Ovary (tissue), 9 donors: Measurements from ENCODE around the gene PARD3. TPM values are rescaled to one million over a fixed set of nuclear protein-coding genes. Genes with fewer than 3 reads are reported as not detected.

Experiments
- DNase-seq, 5 donors: peaks; one replicate each; pipeline ENCODE4 v3.0.0-alpha.2; 2019 to 2020
- H3K27ac ChIP-seq, 2 donors: fragments of 200-600 bp; one replicate each; pipeline versions ENCODE4 v1.5.1 to v1.8.0; 2019 to 2022
- H3K27me3 ChIP-seq: fragments of 200-600 bp; one replicate; pipeline ENCODE4 v1.8.0; 2022
- H3K36me3 ChIP-seq: fragments of 200-600 bp; sonication (generic); one replicate; pipeline ENCODE4 v1.5.1; 2019
- H3K4me1 ChIP-seq: one replicate; pipeline ENCODE4 v1.8.1; 2013; ENCODE audit warnings: mild to moderate bottlenecking, moderate library complexity; ENCODE audit not compliant: insufficient read depth
- H3K4me3 ChIP-seq: fragments of 200-600 bp; sonication (generic); one replicate; pipeline ENCODE4 v1.5.1; 2017
- H3K9me3 ChIP-seq, 2 donors: fragments of 200-600 bp in 1 of 2; sonication (generic) in 1 of 2; one replicate each; pipeline versions ENCODE4 v1.5.1 to v1.8.1; 2013 to 2019; ENCODE audit warnings: mild to moderate bottlenecking in 1 of 2, moderate library complexity in 1 of 2
- EP300 ChIP-seq: sonication (generic); formaldehyde crosslinking; IDR thresholded peaks from one replicate; pipeline ENCODE4 v1.6.1; 2017; ENCODE audit warnings: antibody characterized with exemption
- POLR2A ChIP-seq: fragments of 450-650 bp; IDR thresholded peaks from one replicate; pipeline ENCODE4 v1.6.1; 2017; ENCODE audit warnings: antibody characterized with exemption, mild to moderate bottlenecking, moderate library complexity
- WGBS, 3 donors: extraction: QIAGEN DNeasy Blood & Tissue Kit in 1 of 3; methylation state at CpG; one replicate each; pipeline versions ENCODE4 v1.1.5 to v1.1.7; 2013 to 2017; 5-methylcytosine and 5-hydroxymethylcytosine counted together
- intact Hi-C, 4 donors: fragments of 100-400 bp; cut with DNase I; formaldehyde crosslinking; loops; one replicate each; pipeline versions ENCODE4 v1.11.0 to v1.15.1; 2022 to 2023
- polyA plus RNA-seq, 2 donors: library from polyadenylated mRNA; stranded (reverse); fragments of 200-250 nt in 1 of 2; fragments of 350-450 nt in 1 of 2; fragmentation: Illumina TruSeq in 1 of 2; extraction: RNeasy Lipid Tissue Mini Kit (QIAGEN cat#74804) in 1 of 2; gene quantifications; one replicate each; pipeline ENCODE4 v1.2.3, GENCODE V29; 2013 to 2014
- total RNA-seq, 7 donors: library from RNA; depleted of rRNA in 2 of 7; stranded (reverse); fragments of >200 nt in 2 of 7; fragmentation: NEBNext Ultra II Directional in 3 of 7; extraction: Animal tissue kit (Norgen Biotek cat#: 25700) in 3 of 7; gene quantifications; one replicate each; pipeline versions ENCODE4 v1.1.0 to v1.2.4, GENCODE V29; 2016 to 2023
- TF ChIP-seq, protein P1 (sequence below), 3 donors: fragments of 450-650 bp in 2 of 3; fragments of 200-600 bp in 1 of 3; IDR thresholded peaks; one replicate each; pipeline versions ENCODE4 v1.5.1 to v1.8.0; 2016 to 2022; ENCODE audit warnings: antibody characterized with exemption in 3 of 3, mild to moderate bottlenecking in 1 of 3
- donor health status: DM: no; HTN: no; CAD: no; lungs with moderate emphysema.
- donor health status: DM: no; HTN: no; CAD: no.
- donor health status: Bipolar disorder and iron deficiency.
- donor health status: DM: yes; HTN: yes; CAD: no.
- donor health status: DM: no; HTN: no; CAD: no.
- donor health status: DM: yes; HTN: yes; CAD: no.

Gene PARD3
- total and polyA plus RNA-seq, 9 donors: 31.8 to 92.3 (median 67.1) TPM

DNA sequence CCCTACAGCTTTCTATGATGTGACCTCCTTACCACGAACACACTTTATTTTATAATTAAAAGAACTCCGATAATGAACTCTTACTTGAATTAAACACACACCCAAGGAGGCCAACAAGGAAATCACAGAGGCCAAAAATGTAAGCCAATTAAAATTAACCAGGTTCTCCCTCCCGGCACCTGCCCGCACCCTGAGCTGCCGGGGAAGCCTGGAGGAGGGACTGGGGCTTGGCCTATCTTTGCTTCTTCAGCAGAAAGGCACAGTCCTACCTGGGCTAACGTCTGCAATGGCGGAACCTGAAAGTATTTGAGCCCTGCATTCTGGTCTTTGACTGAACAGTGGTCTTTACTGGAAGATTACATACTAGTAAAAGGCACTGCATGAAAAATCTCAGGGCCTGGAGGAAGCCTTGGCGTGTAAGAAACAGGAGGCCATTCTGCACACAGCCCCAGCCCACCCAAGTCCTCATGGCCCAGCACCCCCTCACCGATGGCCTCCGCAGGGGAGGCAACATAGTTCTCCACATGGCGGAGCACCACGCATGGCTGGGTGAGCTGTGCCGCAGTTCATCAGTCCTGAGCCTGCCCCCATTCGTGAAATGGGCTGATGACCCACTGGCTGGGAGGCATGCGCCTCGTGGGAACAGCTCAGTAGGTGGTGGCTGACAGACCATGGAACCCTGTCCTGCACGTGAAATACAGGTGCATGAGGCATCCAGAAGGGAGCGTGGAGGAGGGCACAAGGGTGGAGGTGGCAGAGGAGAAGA is 173.8 kb downstream of the PARD3 start:
- Histone ChIP-seq H3K4me1 (peaks cover 2% of the 10 kb centered on the region), H3K9me3 (no peaks in the 10 kb centered on the region)
- intact Hi-C loops: loop anchor here in 1 of 4 donors (5.0 kb wide), 1 partner anchor 1444 kb away; no protein-coding TSS in a partner anchor

DNA sequence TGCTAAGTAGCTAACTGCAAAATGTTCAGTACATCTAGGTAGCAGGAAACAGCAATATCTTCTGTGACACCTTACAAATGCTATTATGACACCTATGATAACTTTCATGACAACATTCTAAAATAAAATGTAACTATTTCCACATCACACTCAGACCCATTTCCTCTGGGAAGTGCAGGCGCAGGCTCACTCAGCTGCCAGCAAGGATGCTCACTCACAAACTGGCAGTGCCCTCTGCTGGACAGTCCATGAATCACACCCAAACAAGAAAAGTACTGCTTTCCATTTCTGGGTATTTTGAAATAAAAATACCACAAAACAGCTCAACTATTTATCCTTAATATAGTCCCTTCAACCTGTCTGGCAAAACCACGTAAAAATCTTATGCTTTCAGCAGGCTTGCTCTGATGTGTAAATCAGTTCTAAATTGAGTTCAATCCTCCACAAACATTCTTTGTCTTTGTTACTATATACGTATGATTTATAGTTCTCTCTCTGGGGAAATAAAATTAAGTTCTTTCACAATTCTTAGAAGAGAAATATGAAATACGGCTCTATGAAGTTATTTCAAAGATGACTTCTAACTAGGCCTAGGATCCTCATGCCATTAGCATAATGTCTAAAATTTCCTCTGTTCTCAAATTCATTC is 176.6 kb downstream of the PARD3 start:
- 22 to 27% (median 24%) methylated on average over 4 of the region's 4 CpGs for WGBS, 3 donors
- intact Hi-C loops: loop anchor here in 3 of 4 donors (5.0 to 10.0 kb wide), 3 partner anchors 1306 to 1444 kb away; partner anchors contain the start of gene NRP1 (in 2 of the 3)
- peak; percentile 84 to 95 (median 86) for DNase-seq
- Histone ChIP-seq H3K4me3 (no peak overlapping the region), H3K36me3 (no peaks in the 10 kb centered on the region), H3K4me1 (peaks cover 2% of the 10 kb centered on the region), H3K27me3 (no peaks in the 10 kb centered on the region), H3K9me3 (no peaks in the 10 kb centered on the region), H3K27ac (no peak overlapping the region)
- TF ChIP-seq POLR2A: no peak
- TF ChIP-seq, protein P1, sequence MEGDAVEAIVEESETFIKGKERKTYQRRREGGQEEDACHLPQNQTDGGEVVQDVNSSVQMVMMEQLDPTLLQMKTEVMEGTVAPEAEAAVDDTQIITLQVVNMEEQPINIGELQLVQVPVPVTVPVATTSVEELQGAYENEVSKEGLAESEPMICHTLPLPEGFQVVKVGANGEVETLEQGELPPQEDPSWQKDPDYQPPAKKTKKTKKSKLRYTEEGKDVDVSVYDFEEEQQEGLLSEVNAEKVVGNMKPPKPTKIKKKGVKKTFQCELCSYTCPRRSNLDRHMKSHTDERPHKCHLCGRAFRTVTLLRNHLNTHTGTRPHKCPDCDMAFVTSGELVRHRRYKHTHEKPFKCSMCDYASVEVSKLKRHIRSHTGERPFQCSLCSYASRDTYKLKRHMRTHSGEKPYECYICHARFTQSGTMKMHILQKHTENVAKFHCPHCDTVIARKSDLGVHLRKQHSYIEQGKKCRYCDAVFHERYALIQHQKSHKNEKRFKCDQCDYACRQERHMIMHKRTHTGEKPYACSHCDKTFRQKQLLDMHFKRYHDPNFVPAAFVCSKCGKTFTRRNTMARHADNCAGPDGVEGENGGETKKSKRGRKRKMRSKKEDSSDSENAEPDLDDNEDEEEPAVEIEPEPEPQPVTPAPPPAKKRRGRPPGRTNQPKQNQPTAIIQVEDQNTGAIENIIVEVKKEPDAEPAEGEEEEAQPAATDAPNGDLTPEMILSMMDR (IDR thresholded peaks at IDR 0.05): peak; percentile 80 to 93 (median 90)
- no peak for TF ChIP-seq EP300

More for the DNA sequence above, 173.8 kb downstream of the PARD3 start:
- no peak for DNase-seq
- TF ChIP-seq EP300 (no peak), POLR2A (no peak)
- TF ChIP-seq, protein P1 (IDR thresholded peaks at IDR 0.05): no peak
- no peak overlapping the region for H3K4me3 ChIP-seq
- H3K36me3 ChIP-seq: no peaks in the 10 kb centered on the region
- 89 to 91% (median 89%) methylated on average over 18 of the region's 18 CpGs for WGBS, 3 donors
- no peaks in the 10 kb centered on the region for H3K27me3 ChIP-seq
- no peak overlapping the region for H3K27ac ChIP-seq

DNA sequence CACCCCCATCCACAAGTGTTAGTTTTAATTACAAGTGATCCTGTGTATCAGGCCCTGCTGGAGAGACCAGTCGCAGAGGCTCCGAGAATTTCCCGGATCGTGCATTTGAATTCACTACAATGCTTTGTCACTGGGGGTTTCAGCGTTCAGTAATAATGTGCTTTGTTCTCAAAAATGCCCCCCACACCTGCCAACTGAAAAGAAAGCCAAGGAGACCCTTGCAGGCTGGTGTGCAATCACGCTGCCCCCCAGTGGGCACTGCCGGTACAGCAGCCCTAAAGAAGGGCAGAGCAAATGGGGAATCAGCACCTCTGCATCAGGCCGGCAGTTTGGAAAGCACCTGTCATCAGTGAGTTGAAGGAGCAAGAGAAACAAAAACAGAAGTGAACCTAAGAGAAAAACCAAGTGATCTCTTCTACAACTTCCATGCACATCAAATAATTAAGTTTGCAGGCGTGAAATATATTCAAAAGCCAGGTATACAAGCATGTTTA is 177.6 kb downstream of the PARD3 start:
- Histone ChIP-seq H3K27me3 (no peaks in the 10 kb centered on the region), H3K36me3 (no peaks in the 10 kb centered on the region), H3K4me3 (no peak overlapping the region), H3K9me3 (no peaks in the 10 kb centered on the region), H3K4me1 (peaks cover 2% of the 10 kb centered on the region), H3K27ac (no peak overlapping the region)
- WGBS, 3 donors: 21 to 25% (median 23%) methylated on average over 9 of the region's 9 CpGs
- peak; percentile 55 to 82 (median 74) for DNase-seq
- TF ChIP-seq POLR2A (no peak), EP300 (no peak)
- TF ChIP-seq, protein P1 (IDR thresholded peaks at IDR 0.05): peak; percentile 68 to 86 (median 84)
- intact Hi-C loops: loop anchor here (2.0 to 10.0 kb wide), 5 partner anchors 1299 to 1443 kb away; partner anchors contain the start of gene NRP1 (in 2 of the 4)

DNA sequence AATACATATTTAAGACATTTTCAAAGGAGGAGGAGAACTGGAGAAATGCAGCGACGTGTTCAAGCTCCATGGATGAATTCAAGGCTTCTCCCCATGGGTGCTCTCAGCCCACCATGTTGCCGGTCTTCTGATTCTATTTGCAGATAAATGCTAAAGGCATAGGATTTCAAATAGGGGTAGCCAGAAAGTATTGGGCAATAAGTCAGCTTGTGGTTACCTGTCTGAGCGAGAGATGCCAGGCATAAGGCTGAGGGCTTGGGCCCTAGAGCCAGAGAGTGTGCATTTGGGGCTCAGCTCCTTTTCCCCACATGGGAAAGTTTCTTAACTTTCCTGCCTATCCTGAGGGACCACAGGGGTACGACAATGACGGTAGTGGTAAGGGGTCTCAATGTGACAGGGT is 180.0 kb downstream of the PARD3 start:
- no peak overlapping the region for H3K4me3 ChIP-seq
- intact Hi-C loops: loop anchor here in 3 of 4 donors (5.0 to 10.0 kb wide), 3 partner anchors 1303 to 1440 kb away; partner anchors contain the start of gene NRP1 (in 2 of the 3)
- H3K27me3 ChIP-seq: no peaks in the 10 kb centered on the region
- TF ChIP-seq, protein P1 (IDR thresholded peaks at IDR 0.05): no peak
- no peak for TF ChIP-seq EP300
- TF ChIP-seq POLR2A: no peak
- no peaks in the 10 kb centered on the region for H3K36me3 ChIP-seq
- H3K9me3 ChIP-seq: no peaks in the 10 kb centered on the region
- 97 to 99% (median 98%) methylated on average over 6 of the region's 6 CpGs for WGBS, 3 donors
- no peak overlapping the region for H3K27ac ChIP-seq
- H3K4me1 ChIP-seq: peaks cover 2% of the 10 kb centered on the region
- DNase-seq: no peak
